Stomach (tissue), 9 donors: ENCODE measurements around the gene RARRES2. TPM values are rescaled to one million over a fixed set of nuclear protein-coding genes. Genes with fewer than 3 reads are reported as not detected.
A peak's percentile ranks its signal among the peaks of the same experiment; 100 is the strongest.

Source experiments
- DNase-seq, 2 donors: peaks; one replicate each; pipeline versions ENCODE4 v3.0.0 to v3.0.0-alpha.2; 2013 to 2019
- H3K27ac ChIP-seq, 5 donors: fragments of 200-600 bp in 4 of 5; sonication (generic) in 4 of 5; one replicate each; pipeline ENCODE4 v1.5.1; 2013 to 2019; ENCODE audit warnings: mild to moderate bottlenecking in 1 of 5, moderate library complexity in 1 of 5
- H3K27me3 ChIP-seq, 3 donors: fragments of 200-600 bp; sonication (generic); one replicate each; pipeline ENCODE4 v1.5.1; 2017 to 2019; ENCODE audit warnings: mixed run types in 1 of 3
- H3K36me3 ChIP-seq, 4 donors: fragments of 200-600 bp; sonication (generic); 1 replicate in 3 of 4; 2 replicates in 1 of 4; pipeline ENCODE4 v1.5.1; 2016 to 2019
- H3K4me1 ChIP-seq, 4 donors: fragments of 200-600 bp; sonication (generic); one replicate each; pipeline ENCODE4 v1.5.1; 2016 to 2019
- H3K4me3 ChIP-seq, 4 donors: fragments of 200-600 bp; sonication (generic) in 3 of 4; one replicate each; pipeline ENCODE4 v1.5.1; 2016 to 2019; ENCODE audit warnings: mild to moderate bottlenecking in 1 of 4
- H3K9me3 ChIP-seq, 4 donors: fragments of 200-600 bp; sonication (generic); one replicate each; pipeline ENCODE4 v1.5.1; 2016 to 2019
- CTCF ChIP-seq, 7 experiments: fragments of 450-650 bp in 4 of 7; fragments of 200-600 bp in 3 of 7; sonication (generic) in 3 of 7; IDR thresholded peaks; one replicate each; pipeline ENCODE4 v1.5.1; 2016 to 2019; ENCODE audit warnings: antibody characterized with exemption in 7 of 7, control low read depth in 2 of 7, mild to moderate bottlenecking in 1 of 7
- EP300 ChIP-seq: sonication (generic); formaldehyde crosslinking; IDR thresholded peaks from one replicate; pipeline ENCODE4 v1.6.1; 2017; ENCODE audit warnings: antibody characterized with exemption
- POLR2A ChIP-seq, 4 donors: fragments of 450-650 bp; IDR thresholded peaks; one replicate each; pipeline ENCODE4 v1.6.1; 2016; ENCODE audit warnings: antibody characterized with exemption in 4 of 4, control low read depth in 2 of 4, mild to moderate bottlenecking in 1 of 4, moderate library complexity in 1 of 4
- POLR2AphosphoS5 ChIP-seq, 3 donors: sonication (generic); formaldehyde crosslinking; IDR thresholded peaks; one replicate each; pipeline ENCODE4 v1.6.1; 2016; ENCODE audit warnings: antibody characterized with exemption in 3 of 3
- WGBS, 5 donors: extraction: QIAGEN DNeasy Blood & Tissue Kit in 3 of 5; methylation state at CpG; one replicate each; pipeline versions ENCODE4 v1.1.5 to v1.1.7; 2013 to 2018; 5-methylcytosine and 5-hydroxymethylcytosine counted together
- intact Hi-C: fragments of 100-400 bp; cut with DNase I; formaldehyde crosslinking; loops from one replicate; pipeline ENCODE4 v1.15.1; 2023; ENCODE audit warnings: low total_unique reads
- polyA plus RNA-seq, 3 donors: library from polyadenylated mRNA; stranded (reverse); fragments of 200-250 nt; gene quantifications; one replicate each; pipeline ENCODE4 v1.2.3, GENCODE V29; 2013
- total RNA-seq, 5 donors: library from RNA; depleted of rRNA; stranded (reverse); fragments of >200 nt; gene quantifications; one replicate each; pipeline versions ENCODE4 v1.1.0 to v1.2.3, GENCODE V29; 2014 to 2016
- donor health status: healthy with polysubstance abuse.
- donor health status: Bipolar disorder and iron deficiency.
- donor health status: healthy.

Gene RARRES2
- total and polyA plus RNA-seq, 8 donors = 33.5 to 244 (median 126) TPM

DNA sequence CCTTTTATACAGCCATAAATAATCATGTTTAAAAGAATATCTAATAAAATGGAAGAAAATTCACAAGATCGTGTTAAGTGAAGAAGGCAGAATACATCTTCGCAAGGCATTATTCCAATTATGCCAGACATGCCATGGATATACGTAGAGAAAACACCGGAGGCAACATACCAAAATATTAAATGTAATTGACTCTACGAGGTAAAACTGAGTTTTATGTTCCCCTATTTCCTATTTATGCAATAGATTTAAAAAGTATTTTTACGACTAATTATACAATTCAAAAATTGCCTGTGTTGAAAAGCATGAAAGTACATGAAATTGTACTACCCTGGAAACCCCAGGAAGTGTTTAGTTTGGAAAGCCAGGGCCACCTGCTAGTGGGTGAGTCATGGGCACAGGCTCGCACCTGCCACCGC is 26.3 kb upstream of the RARRES2 start:
- 37 to 50% (median 45%) methylated on average over 8 of the region's 8 CpGs for WGBS, 5 donors
- H3K27ac ChIP-seq = peak overlapping the region; percentile 87 to 97 (median 94)
- H3K27me3 ChIP-seq = no peaks in the 10 kb centered on the region
- intact Hi-C loops = loop anchor here (10.0 kb wide), 1 partner anchor 47 kb away; no protein-coding TSS in a partner anchor
- DNase-seq = no peak
- no peaks in the 10 kb centered on the region for H3K9me3 ChIP-seq
- H3K36me3 ChIP-seq = peaks cover 16 to 21% (median 20%) of the 10 kb centered on the region in 4 donors
- H3K4me1 ChIP-seq = peaks cover 31 to 54% (median 46%) of the 10 kb centered on the region in 4 donors
- no peak for TF ChIP-seq CTCF (IDR thresholded peaks at IDR 0.05)
- no peak for TF ChIP-seq EP300
- TF ChIP-seq POLR2AphosphoS5 (IDR thresholded peaks at IDR 0.05) = no peak
- TF ChIP-seq POLR2A (IDR thresholded peaks at IDR 0.05) = no peak
- peak overlapping the region; percentile 71 to 95 (median 84) for H3K4me3 ChIP-seq

- Histone ChIP-seq H3K9me3 (no peaks in the 10 kb centered on the region), H3K27me3 (no peaks in the 10 kb centered on the region), H3K4me1 (peaks cover 24 to 36% (median 29%) of the 10 kb centered on the region in 4 donors), H3K4me3 (no peak overlapping the region), H3K27ac (peak overlapping the region in 2 of 5 donors; percentile 12 to 14), H3K36me3 (peaks cover 0 to 2% (median 1%) of the 10 kb centered on the region in 4 donors)
- intact Hi-C loops = loop anchor here (10.0 kb wide), 1 partner anchor 49 kb away; no protein-coding TSS in a partner anchor
- 64 to 86% (median 80%) methylated on average over 5 of the region's 5 CpGs for WGBS, 5 donors
- no peak for DNase-seq
- TF ChIP-seq EP300 (no peak), POLR2AphosphoS5 (IDR thresholded peaks at IDR 0.05) (no peak), CTCF (IDR thresholded peaks at IDR 0.05) (no peak), POLR2A (IDR thresholded peaks at IDR 0.05) (no peak)
These were observed 24.4 kb upstream of the RARRES2 start for GRCh38 chr7:150365673-150366398.

DNA sequence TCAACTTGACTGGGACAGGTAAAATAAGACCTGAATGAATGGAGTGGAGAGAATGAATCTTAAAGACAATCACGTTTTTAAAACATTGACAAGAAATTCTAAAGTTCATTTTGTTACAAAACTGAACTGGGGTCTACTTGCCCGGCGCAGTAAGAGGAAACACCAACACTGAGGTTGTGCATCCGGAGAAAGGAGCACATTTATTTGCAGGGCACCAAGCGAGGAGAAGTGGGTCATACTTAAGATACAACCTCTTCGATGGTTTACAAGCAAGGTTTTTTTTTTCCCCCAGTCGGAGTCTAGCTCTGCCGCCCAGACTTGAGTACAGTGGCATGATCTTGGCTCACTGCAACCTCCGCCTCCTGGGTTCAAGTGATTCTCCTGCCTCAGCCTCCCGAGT is 23.8 kb upstream of the RARRES2 start:
- no peaks in the 10 kb centered on the region for H3K27me3 ChIP-seq
- 86 to 95% (median 92%) methylated on average over 10 of the region's 10 CpGs for WGBS, 5 donors
- no peak for DNase-seq
- intact Hi-C loops = loop anchor here (10.0 kb wide), 1 partner anchor 50 kb away; no protein-coding TSS in a partner anchor
- no peak overlapping the region for H3K4me3 ChIP-seq
- no peak for TF ChIP-seq EP300
- TF ChIP-seq POLR2A (IDR thresholded peaks at IDR 0.05) = no peak
- H3K9me3 ChIP-seq = no peaks in the 10 kb centered on the region
- H3K27ac ChIP-seq = no peak overlapping the region
- peaks cover 18 to 34% (median 22%) of the 10 kb centered on the region in 4 donors for H3K4me1 ChIP-seq
- H3K36me3 ChIP-seq = no peaks in the 10 kb centered on the region

- intact Hi-C loops = loop anchor here (10.0 kb wide), 1 partner anchor 51 kb away; no protein-coding TSS in a partner anchor
- no peak overlapping the region for H3K27ac ChIP-seq
- H3K9me3 ChIP-seq = no peaks in the 10 kb centered on the region
- no peak for TF ChIP-seq POLR2A (IDR thresholded peaks at IDR 0.05)
- TF ChIP-seq POLR2AphosphoS5 (IDR thresholded peaks at IDR 0.05) = no peak
- no peak for TF ChIP-seq CTCF (IDR thresholded peaks at IDR 0.05)
- no peak for TF ChIP-seq EP300
- H3K4me1 ChIP-seq = peaks cover 9 to 23% (median 12%) of the 10 kb centered on the region in 4 donors
- peak in 1 of 2 donors; percentile 27 for DNase-seq
- WGBS, 5 donors = 73 to 85% (median 85%) methylated on average over 5 of the region's 5 CpGs
- H3K27me3 ChIP-seq = no peaks in the 10 kb centered on the region
- H3K4me3 ChIP-seq = no peak overlapping the region
- no peaks in the 10 kb centered on the region for H3K36me3 ChIP-seq
These were observed 22.4 kb upstream of the RARRES2 start for GRCh38 chr7:150363872-150364271.
